Middle frontal gyrus (tissue), 1 donor: ENCODE results near the gene ANKRD52.
A peak's percentile ranks its signal among the peaks of the same experiment; 100 is the strongest.
"Not testable (repeated sequence)": the region's sequence is repeated elsewhere in the genome, so short reads cannot be mapped to it uniquely, and the experiment has no call there.

Experiments used
- DNase-seq: peaks from one replicate; pipeline ENCODE4 v3.0.0-alpha.2; 2015; ENCODE audit warnings: low spot score; ENCODE audit errors: extremely low spot score

Gene ANKRD52

DNA sequence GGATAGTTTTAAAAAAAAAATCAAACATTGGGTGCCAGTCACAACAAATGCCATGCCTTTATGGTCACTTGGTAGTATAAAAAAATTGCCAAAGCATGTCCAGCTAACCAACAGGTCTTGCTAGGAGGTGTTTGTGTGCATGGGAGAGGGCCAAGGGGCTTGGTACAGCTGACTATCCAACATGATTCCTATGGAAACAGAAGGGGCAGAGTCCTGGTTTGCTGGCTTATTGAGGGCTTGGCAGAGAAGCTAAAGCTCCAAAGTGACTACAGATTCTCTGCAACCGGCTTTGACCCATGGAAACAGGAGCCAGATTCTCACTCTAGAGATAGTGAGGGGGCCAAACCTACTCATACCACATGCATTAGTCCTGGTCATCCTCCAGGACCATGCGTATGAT is 14.3 kb upstream of the ANKRD52 start:
- DNase-seq = not testable (repeated sequence)

DNA sequence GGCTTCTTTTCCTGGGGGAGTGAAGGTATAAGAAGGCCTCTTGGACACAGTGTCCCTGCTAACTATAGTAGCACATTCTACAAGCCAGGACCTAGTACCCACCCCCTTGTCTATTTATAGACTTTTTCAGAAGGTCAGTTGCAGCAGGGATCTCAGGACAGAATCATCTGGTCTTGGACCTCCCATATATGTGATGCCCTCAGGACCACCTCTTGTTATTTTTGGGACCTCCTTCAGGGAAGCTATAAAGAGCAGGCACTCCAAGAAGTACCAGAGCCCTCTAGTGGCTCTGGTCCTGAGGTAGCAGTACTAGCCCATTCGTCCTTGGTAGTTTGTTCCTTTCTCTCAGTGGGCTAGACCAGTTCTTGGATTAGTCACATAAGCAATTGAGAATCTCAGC is 12.8 kb upstream of the ANKRD52 start:
- DNase-seq = no peak

DNA sequence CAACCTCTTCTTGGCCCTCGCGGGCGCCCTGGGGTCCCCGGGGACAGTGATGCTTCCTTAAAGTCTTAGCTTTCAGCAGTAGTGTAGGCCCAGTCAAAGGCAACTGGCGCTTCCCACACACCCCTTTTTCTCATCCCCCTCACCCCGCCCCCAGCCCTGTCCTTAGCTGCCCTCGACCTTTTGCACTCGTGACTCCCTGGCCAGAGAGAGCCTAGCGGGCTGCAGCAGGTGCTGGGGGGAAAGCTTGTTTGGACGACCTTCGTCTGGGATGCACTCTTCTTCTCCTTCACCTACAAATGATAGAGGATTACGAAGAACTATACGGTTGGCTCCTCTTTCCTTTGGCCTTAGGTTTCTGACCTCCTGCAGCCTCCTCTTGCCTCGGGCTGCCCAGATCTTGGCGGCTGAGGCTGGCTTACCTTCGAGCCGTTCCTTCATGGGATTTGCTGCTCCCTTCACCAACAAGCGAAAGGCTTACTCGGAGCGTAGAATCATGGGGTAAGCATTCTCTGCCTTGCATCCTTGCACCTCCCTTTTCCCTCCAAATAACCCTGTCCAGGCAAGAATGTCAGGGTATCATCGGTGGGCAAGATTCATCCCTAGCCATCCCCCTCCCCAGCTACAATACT is 9.4 kb upstream of the ANKRD52 start:
- DNase-seq = no peak

DNA sequence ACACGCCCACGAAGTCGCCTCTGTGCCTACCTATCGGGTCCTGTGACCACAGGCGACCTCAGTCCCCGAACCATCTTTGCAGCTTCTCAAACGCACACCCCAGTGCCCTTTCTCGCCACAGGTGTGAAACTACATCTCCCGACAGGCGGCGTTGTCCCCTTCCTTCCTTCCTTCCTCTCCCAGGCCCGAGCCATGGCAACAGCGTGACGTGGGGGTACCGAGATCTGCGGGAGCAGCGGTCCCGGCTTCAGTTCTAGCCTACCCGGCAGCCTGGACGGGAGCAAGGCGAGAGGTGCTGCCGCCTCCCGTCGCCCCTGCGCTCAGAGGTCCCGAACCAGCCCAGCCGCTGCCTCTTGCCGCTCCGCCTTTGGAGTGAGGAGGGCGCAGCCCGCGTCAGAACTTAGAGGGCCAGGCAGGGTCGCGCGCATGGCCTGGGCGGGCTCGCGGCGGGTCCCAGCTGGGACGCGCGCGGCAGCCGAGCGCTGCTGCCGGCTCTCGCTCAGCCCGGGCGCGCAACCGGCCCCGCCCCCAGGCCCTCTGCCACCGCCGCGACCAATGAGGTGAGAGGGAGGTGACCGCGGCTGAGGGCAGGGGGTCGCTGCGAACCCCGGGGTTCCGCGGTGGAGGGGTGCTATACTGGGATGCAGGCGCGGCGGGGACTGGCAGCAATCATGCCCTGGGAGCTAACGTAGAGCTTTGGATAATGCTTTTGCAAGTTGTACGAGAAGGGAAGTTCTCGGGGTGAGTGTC is 8.7 kb upstream of the ANKRD52 start, which contains the start of gene COQ10A:
Gene COQ10A (plus strand): TSS at position 250 of the 750 bp plus-strand sequence. CDS start 177 bp downstream, at position 427.
- peak; percentile 73 for DNase-seq

DNA sequence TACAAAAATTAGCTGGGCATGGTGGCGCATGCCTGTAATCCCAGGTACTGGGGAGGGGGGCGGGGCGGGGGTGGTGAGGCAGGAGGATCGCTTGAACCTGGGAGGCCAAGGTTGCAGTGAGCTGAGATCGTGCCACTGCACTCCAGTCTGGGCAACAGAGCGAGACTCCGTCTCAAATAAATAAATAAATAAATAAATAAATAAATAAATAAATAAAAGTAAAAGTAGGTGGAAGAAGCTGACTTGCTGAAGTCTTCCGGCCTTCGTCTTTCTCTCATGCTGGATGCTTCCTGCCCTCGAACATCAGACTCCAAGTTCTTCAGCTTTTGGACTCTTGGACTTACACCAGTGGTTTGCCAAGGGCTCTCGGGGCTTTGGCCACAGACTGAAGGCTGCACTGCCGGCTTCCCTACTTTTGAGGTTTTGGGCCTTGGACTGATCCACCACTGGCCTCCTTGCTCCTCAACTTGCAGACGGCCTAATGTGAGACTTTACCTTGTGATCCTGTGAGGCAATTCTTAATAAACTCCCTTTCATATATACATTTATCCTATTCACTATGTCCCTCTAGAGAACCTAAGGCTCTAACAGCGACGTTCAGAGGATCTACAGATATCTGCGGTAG is 8.0 kb upstream of the ANKRD52 start:
- DNase-seq = not testable (repeated sequence)

DNA sequence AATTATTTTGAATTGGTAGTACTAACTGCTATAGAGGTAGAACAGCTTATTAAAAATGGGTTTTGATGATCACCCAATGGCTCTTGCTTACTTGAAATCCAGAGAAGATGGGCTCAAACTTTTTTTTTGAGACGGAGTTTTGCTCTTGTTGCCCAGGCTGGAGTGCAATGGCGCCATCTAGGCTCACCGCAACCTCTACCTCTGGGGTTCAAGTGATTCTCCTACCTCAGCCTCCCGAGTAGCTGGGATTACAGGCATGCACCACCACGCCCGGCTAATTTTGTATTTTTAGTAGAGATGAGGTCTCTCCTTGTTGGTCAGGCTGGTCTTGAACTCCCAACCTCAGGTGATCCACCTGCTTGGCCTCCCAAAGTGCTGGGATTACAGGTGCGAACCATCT is 4.8 kb upstream of the ANKRD52 start:
- DNase-seq = not testable (repeated sequence)

DNA sequence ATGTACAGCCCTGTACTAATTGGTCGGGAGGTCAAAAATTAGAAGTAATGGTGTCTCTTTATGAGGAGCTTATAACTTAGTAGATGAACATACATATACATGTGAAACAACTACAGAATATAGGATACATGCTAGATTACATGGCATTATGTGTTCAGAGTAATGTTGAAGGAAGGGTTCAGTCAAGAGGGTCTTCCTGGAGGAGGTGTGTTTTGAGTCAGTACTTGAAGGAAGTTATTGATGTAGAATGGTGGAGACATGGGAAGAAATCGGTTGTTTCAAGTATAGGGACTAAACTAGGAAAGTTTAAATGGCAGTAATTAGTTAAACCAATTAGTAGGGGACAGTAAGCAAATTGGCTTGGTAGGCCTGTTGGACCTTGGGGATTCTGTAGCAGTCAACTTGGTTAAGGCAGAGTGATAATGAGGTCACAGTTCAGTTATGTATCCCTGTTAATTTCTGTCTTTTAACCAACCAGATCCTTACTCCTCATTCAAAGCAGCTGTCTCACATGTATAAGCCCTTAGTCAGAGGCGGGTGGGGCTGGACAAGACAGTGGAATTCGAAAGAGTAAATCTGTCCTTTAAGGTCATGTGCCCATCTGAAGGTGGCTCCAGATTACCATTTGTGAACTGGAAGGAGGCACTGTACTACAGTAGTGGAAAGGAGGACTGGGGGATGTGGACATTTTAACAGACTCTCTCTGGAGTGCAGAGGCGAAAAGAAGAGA is 3.5 kb upstream of the ANKRD52 start:
- DNase-seq = no peak

DNA sequence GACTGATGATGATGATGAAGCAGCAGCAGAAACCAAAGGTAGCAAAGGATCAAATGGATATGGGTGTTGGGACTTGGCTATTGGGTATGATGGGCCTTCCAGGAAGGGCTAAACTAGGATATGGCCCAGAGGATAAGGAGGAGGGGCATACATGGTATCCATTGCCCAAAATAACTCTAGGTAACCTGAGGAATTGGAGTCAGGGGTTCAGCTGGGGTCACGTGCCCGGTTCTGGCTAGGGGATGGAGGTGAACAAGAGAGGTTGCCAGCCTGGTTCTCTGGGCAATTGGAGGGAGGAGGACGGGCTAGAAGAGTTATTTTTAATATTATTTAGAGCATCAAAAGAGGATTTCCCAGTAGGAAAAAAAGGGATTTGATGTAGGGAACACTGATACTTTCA is 2.7 kb upstream of the ANKRD52 start:
- DNase-seq = no peak

DNA sequence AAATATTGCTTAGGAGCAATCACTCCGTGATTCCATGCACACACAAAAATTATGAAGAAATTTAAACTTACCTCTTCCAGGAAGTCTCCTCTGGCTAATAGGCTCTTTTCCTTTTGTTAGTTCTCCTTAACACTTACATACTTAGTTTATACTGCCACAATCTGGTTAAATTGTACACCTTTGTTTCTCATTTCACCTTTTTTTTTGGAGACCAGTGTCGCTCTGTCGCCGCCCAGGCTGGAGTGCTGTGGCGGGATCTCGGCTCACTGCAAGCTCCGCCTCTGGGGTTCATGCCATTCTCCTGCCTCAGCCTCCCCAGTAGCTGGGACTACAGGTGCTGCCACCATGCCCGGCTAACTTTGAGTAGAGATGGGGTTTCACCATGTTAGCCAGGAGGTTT is 2.2 kb upstream of the ANKRD52 start:
- DNase-seq = no peak

DNA sequence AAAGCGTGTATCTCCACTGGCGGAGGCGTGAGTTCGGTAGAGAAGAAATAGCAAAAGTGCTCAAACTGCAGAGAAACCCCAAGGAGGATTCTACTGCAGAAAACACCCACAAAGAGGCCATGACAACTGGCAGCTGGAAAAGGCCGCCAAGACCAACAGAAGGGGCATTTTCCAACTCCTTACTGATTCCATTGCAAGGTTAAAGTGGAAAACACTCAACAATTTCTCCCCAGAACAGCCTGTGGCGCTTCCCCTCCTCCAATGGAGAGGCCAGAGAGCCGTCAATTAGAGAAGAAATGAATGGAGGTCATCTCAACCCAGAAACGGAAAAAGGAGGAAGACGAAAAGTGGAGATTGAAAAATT is 618 bp upstream of the ANKRD52 start:
- no peak for DNase-seq

DNA sequence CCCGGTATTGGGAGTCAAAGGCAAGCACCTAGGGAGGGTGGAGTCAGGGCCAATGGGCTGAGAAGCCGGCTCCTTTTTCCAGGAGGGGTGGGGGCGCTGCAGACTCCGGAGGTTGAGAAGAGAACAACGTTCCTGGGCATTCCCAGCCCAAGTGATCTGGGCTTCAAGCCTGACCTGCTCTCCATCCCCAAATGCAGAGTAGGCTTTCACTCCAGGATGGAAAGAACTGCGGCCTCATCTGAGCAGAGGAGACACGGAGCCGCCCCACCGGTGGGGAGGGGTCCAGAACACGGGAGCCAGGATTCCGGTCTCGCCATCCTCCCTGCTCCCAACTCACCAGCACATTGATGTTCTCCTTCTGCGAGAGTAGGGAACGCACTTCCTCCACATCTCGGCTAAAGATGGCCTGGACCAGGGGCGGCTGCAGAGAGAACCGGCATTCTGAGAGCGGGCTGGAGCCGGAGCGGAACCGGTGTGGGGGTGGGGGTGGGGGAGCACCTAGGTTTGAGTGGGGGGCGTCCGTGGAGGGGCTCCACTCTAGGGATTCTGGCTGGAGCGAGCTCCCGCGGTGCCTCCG is 605 bp downstream of the ANKRD52 start:
- no peak for DNase-seq

DNA sequence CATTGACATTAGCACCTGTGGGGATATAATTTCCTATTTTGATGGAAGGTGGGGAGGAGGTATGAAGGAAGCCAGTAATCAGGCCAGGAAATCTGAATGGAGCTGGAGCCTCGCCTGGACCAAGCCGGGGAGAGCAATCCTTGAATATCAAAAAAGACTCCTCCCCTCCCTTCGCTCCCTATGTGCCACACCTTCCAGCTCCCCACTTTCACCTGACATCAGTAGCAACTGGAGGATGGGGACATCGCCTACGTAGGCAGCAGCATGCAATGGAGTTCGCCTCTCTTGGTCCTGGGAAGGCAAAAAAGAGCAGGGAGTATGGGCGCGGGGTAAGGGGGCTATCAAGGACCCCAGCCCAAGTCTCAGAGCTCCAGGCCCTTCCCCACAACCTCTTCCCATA is 1.1 kb downstream of the ANKRD52 start:
- no peak for DNase-seq

DNA sequence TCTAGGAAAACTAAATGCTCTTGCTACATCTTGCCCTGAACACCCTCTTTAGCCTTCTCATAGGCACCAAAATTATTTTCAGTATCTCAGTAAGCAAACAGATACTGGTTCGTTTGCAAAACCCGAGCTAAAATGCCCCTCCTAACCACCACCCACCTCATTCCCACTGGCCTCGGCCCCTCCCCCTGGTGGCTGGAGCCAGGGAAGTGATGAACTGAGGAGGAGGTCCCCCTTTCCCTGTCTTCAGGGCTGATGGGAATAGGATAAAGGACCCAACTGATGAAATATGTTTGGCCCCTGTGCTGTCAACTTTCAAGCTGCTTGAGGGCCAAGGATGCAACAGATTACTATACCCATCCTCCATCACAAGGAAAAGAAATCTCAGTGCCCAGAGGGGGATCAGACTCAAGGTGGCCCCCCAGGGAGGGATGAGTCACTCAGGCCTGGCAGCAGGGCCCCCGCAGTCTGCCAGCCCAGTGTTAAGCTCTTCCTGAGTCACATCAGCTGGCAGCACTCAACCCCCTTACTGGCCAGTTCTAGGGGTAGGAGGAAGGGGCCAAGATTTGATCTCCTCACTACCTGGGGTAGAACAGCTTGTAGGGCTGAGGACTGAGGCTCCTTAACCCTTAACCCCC is 1.7 kb downstream of the ANKRD52 start:
- no peak for DNase-seq

DNA sequence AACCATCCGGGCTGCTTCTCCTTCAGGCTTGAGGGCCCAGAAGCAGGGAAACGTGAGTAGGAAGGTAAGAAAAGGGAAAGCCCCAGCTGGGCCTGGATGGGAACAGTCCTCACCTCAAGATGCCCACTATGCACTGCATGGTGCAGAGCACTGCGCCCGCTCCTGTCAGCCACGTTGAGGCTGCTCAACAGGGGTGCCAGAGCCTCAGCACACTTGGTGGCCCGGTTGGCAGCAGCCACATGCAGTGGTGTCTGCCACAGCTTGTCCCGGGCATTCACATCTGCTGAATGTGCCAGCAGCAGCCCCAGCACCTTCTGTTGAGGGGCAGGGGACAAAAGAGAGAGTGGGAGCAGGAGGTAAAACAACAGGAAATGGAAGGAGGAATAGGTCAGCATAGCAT is 2.5 kb downstream of the ANKRD52 start:
- no peak for DNase-seq

DNA sequence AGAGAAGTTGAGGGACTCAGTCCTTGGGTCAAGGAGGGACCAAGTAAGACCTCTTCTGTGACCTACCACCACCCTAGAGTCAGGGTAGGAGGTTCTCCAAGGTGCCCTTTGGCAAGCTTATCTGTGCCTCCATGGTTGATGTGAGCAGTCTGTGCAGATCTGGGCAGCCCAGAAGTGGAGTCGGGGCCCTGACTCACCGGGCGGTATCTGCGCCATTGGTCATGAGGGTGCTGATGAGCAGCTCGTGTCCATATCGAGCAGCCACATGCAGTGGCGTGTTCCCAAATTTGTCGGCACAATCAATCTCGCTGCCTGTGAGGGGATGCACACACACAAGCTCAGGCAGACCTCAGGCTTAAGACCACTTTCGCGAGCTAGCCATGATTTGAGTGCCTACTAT is 5.1 kb downstream of the ANKRD52 start:
- DNase-seq = no peak

DNA sequence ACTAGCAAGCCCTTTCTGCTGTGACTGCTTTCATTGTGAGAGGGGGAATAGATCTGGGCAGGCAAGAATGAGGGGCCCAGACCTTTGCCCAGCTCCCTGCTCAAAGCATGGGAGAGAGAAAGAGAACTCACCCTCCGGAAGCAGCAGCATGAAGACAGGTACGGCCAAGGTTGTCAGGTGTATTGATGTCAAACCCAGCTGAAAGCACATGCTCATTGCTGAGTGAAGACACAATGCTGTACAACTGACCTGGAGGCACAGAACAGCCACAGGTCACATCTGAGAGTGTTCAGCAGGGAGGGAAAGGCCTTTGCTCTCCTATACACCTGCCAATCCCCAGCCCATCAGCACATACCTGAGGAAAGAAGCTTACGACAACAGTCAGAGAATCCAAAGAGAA is 5.5 kb downstream of the ANKRD52 start:
- DNase-seq = no peak

DNA sequence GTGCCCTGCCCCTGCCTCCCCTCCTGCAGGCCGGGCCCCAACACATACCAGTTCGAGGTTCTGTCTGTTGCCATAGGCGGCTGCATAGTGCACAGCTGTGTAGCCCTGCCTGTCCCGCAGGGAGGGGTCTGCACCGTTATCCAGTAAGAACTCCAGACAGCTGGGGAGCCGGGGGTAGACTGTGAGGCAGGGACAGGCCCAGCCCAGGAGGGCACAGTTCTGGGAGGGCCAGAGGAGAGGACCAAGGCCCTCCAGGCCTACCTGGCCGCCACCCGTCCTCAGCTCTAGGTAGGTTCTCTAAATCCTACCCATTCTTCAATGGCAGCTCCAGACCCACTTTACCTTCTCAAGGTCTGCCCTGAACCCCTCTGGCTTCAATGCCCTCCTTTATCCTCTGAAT is 9.5 kb downstream of the ANKRD52 start:
- no peak for DNase-seq

DNA sequence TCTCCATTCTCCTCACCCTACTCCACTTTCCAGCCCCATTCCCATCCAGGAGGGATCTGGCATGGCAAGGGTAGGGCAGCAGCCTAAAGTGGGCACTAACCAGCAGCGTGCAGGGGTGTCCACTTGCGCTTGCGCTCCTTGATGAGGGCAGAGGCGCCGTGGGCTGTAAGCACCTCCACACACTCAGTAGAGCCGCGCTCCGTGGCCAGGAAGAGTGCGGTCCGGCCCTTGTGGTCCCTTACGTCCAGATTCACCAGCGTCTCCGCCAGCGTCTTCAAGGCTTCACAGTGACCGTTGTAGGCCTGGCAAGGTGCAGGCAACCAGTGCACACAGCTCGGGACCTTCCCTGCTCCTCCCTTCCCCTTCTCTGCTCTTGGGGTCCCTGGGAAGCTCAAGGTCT is 10.3 kb downstream of the ANKRD52 start:
- no peak for DNase-seq

DNA sequence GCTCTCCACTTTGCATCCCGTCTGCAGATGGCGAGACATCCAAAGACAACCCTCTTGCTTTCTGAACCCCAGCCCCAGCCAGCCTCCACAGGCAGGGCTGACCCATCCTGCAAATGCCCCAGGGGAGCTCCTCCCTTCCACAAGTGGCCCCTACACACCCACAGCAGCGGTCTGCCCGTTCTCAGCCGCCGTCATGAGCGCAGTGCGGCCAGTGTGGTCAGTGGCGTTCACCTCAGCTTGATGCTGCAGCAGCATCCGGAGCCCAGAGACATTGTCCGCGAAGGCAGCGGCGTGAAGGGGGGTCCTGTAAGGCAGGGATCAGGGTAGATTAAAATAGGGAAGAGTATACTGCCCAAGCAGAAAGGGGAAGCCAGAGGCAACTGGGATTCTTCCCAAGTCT is 13.7 kb downstream of the ANKRD52 start:
- no peak for DNase-seq

DNA sequence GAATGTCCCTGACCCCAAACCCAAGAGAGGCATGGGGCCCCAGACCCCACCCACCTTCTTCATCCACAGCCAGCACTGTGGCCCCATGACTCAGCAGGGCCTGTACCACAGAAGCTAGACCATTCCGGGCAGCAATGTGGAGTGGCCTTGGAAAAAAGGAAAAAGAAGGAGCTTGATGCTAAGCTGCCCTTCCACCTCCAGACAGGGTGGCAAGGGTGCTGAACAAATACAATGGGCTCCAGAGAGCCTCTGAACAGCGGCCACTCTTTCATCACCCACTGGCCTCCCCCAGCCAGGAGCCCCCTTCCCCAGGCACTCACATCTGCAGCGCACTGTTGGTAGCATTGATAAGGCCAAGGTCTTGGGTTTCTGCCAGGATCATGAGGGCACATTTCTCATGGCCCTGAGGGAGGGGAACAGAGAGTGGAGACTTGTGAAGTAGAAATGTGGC is 14.4 kb downstream of the ANKRD52 start:
- DNase-seq = no peak

DNA sequence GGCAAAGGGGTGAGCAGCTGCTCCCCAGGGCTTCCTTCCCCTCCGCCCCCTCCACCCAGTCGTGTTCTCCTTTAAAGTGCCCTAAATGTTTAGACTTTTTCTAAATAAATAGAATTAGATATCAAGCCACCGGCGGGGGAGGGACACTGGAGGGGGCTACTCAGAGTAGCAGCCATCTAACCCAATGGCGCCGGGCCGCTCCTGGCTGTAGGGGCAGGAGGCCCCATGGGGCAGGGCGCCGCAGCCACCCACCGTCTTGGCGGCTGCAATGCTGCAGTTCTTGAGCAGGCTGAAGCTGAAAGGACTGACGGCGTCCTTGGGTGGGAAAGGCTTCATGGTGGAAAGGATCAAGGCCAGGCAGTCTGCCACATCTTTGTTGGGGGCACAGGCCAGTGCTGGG is 15.2 kb downstream of the ANKRD52 start:
- no peak for DNase-seq
